DMS 273 treated with DMSO at 0.1 percent for 48 hours (cell line): ENCODE measurements around the gene USP1.

ENCODE experiments used
- DNase-seq: peaks from one replicate; lab custom pipeline; 2025; lab: John Stamatoyannopoulos, UW

USP1 gene

DNA sequence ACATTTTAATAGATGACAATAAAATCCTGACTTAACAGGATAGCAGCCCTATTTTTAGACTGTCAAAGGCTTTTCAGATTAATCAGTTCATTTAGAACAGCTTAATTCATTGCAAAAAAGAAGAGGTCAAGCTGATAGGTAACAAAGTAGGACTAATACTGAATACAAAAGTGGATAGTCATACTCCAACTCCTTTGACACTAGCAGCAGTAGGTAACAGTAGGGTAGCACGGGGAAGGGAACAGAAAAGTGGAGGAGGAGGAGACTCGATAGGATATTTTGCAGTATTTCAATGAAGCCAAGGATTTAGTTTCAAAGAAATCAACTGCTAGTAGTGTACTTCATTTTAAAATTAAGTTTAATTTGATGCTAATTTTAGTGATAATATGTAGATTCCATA, 51.1 kb downstream of the USP1 start:
- DNase-seq = no peak

DNA sequence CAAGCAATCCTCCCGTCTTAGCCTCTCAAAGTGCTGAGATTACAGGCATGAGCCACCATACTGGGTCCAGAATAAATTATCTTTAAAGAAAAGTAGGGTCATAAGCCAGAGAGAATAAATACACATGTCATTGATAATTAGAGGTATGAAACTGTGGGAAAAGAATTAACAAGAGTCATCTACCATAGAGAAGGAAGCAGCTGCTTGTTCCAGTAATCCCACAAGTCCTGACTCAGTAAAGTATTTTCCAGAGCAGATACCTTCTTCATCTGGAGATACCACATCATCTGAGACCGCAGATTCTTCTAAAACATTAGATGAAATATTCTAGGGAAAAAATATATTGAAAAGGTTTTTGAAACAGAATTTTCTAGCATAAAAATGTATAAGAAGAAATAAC, 55.7 kb downstream of the USP1 start:
- no peak for DNase-seq

DNA sequence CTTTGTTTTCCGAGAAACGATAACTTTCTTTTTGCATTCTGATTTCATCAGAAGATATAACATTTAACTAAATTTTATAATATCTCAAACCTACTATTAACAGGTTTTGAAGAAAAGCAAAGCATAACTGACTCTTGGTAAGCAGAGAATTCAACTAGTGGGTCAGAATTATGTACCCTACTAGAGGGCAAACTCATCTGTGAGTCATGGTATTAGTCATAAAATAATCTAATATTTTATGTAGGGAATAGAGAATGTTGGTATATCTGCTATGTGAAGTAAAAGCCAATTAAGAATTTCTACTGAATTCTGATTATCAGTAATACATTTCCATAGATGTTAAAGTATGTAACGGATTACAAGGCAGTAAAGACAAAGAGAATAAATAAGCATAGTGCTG, 56.8 kb downstream of the USP1 start:
- no peak for DNase-seq

DNA sequence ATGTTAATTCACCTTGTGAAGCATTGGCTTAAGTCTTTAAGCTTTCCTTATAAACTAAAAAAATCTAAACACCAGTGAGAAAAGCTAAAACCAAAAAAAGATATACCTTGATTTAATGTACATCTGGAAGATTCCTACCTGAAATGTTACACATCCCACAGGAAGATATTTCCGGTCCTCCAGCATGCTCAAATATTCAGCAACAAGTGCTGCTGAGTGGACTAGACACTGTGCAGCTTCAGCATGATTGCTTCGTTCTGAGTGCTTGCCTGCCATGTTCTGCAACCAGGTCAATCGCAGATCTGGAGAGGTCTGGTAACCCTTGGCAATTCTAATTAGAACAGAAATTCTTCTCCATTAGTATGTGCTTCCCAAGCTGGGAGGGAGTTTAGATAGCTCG, 57.3 kb downstream of the USP1 start:
- no peak for DNase-seq

DNA sequence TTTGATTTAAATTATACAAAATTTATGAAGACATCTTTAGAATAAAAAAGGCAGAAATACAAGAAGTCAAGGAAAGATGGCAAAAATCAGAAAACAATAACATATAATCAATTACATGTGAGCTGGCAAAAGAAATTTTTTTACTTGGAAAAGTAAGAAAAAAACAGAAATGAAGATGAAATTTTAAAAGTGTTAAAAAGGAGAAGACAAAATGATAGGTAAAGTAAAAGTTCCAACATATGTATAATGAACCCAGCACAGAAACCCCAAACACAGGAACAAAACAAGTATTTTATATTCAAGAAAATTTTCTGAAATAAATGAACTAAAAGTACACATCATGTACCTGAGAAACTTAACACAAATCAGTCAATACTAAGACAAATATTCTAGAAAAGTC, 63.4 kb downstream of the USP1 start:
- DNase-seq = no peak
